IPS-20b (cell line): ENCODE results near the gene FAM25G.

ENCODE experiments used
- H3K27ac ChIP-seq: one replicate; pipeline ENCODE4 v1.5.1; 2013; ENCODE audit warnings: low read length
- H3K27me3 ChIP-seq: 2 replicates; pipeline ENCODE4 v1.6.1; 2013; ENCODE audit warnings: mild to moderate bottlenecking, low read length, inconsistent platforms; ENCODE audit not compliant: insufficient read depth
- H3K36me3 ChIP-seq: 2 replicates; pipeline ENCODE4 v1.6.1; 2013; ENCODE audit warnings: low read depth, mild to moderate bottlenecking, inconsistent platforms, low read length, moderate library complexity; ENCODE audit not compliant: insufficient read depth
- H3K4me1 ChIP-seq: 2 replicates; pipeline ENCODE4 v1.6.1; 2013; ENCODE audit warnings: mild to moderate bottlenecking, control low read depth, inconsistent platforms, low read length, moderate library complexity; ENCODE audit not compliant: insufficient read depth
- H3K4me3 ChIP-seq: 2 replicates; pipeline ENCODE4 v1.5.1; 2013; ENCODE audit warnings: mild to moderate bottlenecking, low read length, inconsistent platforms
- H3K9ac ChIP-seq: 2 replicates; pipeline ENCODE4 v1.6.1; 2013; ENCODE audit warnings: low read depth, mild to moderate bottlenecking, inconsistent platforms, low read length, moderate library complexity
- H3K9me3 ChIP-seq: 2 replicates; pipeline ENCODE4 v1.6.1; 2013; ENCODE audit warnings: mild to moderate bottlenecking, low read depth, low read length, inconsistent platforms; ENCODE audit not compliant: insufficient read depth

The FAM25G gene

GRCh38 chr10:47441938-47442337 lies 49.6 kb downstream of the FAM25G start:
- peaks cover 11% of the 10 kb centered on the region; the same call in 1 of the 2 replicates for H3K9me3 ChIP-seq
- no peaks in the 10 kb centered on the region for H3K4me1 ChIP-seq
- no peak overlapping the region for H3K4me3 ChIP-seq

GRCh38 chr10:47440207-47440606 lies 51.3 kb downstream of the FAM25G start:
- H3K9ac ChIP-seq = no peak overlapping the region
- H3K4me3 ChIP-seq = no peak overlapping the region
- H3K4me1 ChIP-seq = no peaks in the 10 kb centered on the region
- no peak overlapping the region for H3K27ac ChIP-seq
- no peaks in the 10 kb centered on the region for H3K36me3 ChIP-seq
- no peaks in the 10 kb centered on the region for H3K27me3 ChIP-seq
- H3K9me3 ChIP-seq = no peaks in the 10 kb centered on the region

More at GRCh38 chr10:47441938-47442337, 49.6 kb downstream of the FAM25G start:
- Histone ChIP-seq H3K9ac (no peak overlapping the region), H3K27ac (no peak overlapping the region), H3K27me3 (no peaks in the 10 kb centered on the region), H3K36me3 (no peaks in the 10 kb centered on the region)

- Histone ChIP-seq H3K9me3 (peaks cover 3% of the 10 kb centered on the region; the same call in 1 of the 2 replicates), H3K4me3 (no peak overlapping the region), H3K36me3 (no peaks in the 10 kb centered on the region)
Observed at GRCh38 chr10:47438857-47439474, 52.5 kb downstream of the FAM25G start.

More at GRCh38 chr10:47438857-47439474, 52.5 kb downstream of the FAM25G start:
- Histone ChIP-seq H3K27ac (no peak overlapping the region), H3K27me3 (no peaks in the 10 kb centered on the region), H3K4me1 (no peaks in the 10 kb centered on the region), H3K9ac (no peak overlapping the region)
